Activated CD4-positive, alpha-beta T cell treated with anti-CD3 and anti-CD28 coated beads, Interleukin-2, amount 50 U/mL, for 4 hours (primary cell): ENCODE measurements around the gene PPP2R5C.
"Not testable (repeated sequence)": the region's sequence is repeated elsewhere in the genome, so short reads cannot be mapped to it uniquely, and the experiment has no call there.

ENCODE experiments used
- DNase-seq, 2 experiments: peaks; one replicate each; pipeline ENCODE4 v3.0.0-alpha.2; 2020

Gene PPP2R5C

DNA sequence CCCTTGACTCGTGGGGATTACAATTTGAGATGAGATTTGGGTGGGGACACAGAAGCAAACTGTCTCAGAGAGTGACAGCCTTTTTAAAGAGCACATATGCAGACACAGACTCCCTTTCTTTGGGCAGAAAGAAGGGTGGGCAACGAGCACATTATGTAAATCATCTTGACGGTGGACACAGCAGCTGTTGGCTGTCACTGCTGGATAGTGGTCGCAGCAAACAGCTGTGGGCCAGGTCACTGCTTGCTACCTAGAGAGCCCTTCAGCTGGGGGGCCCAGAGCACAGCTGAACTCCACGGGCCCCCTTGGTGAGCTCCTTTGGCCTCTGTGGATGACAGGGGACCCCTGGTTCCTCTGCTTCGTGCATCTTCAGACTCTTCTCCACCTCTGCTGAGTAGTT lies 23.1 kb downstream of the PPP2R5C start:
- DNase-seq, result no peak

DNA sequence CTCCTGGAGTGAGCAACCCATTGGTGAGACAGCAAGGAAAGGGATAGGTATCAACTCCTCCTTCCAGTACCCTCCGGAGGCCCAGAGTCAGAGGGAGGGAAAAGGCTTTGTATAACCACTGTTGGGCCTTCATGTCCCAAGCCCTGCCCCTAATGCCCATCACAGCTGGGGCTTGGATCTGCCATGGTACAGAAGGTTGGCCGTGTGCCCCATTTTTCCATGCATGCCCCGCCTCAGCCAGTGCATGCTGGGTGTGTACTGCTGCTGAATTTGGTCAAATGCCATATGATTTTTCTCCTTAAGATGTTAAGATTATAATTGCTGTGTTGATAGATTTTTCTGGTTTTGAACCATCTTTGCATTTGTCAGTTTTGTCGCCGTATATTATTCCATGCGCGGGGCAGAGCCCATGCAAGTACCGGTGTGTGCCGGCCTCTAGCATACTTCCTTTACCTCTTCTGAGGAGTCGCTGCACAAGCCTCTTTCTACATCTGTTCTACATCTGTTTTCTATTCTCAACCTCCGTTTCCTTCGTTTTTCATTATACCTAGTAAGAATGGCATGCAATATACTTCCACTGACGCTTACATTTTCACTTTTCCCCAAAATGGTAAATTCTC lies 26.6 kb downstream of the PPP2R5C start:
- no peak for DNase-seq

DNA sequence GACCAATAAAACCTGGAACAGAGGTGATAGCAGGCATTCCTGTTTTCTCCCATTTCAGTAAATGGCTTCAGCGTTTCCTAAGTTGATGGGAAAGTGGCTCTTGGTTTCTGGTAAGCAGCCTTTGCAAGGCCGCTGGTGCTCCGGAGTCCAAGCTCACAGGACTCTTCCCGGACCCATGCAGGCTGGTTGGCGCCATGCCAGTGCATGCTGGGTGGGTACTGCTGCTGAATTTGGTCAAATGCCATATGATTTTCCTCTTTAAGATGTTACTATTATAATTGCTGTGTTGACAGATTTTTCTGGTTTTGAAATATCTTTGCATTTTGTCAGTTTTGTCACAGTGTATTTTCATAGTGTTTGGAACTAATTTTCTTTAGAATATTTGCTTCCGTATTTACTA lies 27.7 kb downstream of the PPP2R5C start:
- no peak for DNase-seq

DNA sequence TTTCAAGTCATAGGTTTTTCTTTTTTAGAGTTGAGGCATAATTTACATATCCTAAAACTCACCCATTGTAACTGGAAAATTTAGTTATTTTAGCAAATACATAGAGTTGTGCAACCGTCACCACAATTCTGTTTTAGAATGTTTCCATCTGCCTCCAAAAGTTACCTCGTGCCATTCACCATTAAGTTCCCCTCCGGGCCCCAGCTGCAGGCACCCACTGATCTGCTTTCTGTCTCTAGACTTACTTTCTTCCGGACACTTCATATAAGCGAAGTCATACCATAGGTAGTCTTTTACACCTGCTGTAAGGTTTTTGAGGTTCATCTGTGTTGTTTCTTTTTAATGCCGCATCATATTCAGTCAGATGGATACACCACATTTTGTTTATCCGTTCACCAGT lies 28.7 kb downstream of the PPP2R5C start:
- DNase-seq, result no peak

DNA sequence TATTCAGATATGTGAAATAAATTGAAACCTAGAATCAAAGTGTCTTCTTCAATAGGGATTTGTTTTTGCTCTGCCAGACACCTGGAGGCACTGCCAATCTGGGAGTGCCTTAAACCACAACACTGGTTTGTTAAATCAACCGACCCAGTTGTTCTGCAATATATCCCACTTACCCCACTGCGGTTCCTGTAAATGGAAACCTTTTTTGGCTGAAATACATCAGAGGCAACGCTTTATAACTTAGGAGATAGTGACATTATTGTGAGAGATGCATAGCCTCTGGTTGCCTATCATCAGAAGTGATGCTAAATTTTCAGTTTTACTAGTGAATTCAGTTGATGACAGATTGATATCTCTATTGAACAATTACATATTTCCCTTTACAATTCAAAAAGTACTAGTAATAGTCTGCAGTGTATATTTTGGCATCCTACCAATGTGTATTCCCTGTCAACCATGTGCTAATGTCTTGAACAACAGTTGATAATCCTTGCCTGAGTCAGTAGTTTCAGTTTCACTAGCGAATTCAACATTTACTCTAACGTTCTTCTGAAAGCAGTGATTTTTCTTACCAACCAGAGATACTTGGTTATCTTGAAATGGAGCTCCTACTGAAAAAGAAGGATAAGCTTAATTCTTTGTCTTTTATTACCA lies 30.5 kb downstream of the PPP2R5C start:
- DNase-seq, result no peak

DNA sequence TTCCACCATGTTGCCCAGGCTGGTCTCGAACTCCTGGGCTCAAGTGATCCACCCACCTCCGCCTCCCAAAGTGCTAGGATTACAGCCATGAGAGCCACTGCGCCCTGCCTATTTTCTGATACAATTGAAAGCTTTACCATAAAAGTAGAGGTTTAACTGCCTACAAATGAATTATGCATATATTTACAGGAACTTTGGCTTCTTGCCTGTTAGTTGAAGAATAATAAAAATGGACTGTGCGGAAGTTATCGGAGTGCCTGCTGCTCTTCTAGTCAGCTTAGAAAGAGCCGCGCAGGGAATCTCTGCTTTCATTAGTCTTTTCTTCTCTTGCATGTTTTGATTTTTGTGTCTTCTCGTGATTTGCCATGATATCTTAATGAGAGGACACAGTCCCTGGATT lies 34.5 kb downstream of the PPP2R5C start:
- DNase-seq, result no peak

DNA sequence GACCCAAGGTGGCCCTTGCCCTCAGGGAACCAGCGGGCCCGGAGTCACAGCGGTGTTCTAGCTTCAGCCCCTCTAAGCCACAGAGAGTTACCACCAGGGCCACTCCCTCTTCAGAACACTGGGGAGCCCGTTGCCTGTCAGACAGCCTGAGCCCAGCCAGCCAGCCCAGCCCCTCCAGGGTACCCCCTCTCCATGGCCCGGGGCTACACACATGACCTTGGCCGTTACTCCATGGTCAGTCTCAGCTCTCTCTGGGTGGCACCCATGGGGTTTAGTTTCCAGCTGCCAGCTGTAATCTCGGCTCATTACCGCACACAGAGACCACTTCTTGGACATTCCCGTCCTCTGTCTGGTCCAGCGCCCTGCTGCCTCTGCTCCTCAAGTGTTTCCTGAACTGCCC lies 35.0 kb downstream of the PPP2R5C start:
- no peak for DNase-seq

DNA sequence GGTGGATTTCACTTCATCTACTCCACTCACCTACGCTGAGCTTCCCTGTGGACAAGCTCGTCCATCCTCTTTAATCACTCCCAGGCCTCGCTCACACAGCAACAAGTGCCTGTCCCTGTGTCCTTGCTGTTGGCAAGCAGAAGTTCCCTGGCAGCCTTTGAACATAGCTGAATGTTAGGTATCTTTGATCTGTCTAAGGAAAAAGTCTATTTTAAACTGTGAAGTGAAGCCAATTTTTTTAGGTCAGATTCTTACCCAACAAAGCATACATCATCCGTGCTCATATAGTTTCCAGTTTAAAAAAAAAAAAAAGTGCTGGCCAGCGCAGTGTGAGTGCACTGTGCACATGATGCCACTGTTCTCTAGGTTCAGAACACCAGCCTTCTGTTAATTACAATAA lies 36.3 kb downstream of the PPP2R5C start:
- DNase-seq, result no peak

DNA sequence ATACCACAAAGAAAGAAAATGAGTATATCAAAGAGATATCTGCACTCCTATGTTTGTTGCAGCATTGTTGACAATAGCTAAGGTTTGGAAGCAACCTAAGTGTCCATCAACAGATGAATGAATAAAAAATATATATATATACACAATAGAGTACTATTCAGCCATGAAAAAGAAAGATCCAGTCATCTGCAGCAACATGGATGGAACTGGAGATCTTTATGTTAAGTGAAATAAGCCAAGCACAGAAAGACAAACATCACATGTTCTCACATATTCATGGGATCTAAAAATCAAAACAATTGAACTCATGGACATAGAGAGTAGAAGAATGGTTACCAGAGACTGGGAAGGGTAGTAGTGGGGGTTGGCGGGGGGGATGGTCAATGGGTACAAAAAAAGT lies 42.9 kb downstream of the PPP2R5C start:
- not testable (repeated sequence) for DNase-seq

DNA sequence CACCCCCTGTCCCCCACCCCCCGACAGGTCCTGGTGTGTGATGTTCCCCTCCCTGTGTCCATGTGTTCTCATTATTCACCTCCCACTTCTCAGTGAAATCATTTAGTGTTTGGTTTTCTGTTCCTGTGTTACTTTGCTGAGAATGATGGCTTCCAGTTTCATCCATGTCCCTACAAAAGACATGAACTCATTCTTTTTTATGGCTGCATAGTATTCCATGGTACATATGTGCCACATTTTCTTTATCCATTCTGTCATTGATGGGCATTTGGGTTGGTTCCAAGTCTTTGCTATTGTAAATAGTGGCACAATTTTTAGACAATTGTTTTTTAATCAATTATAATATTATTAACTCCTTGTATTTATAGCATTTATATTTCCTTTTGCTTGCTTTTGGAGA lies 44.7 kb downstream of the PPP2R5C start:
- not testable (repeated sequence) for DNase-seq

DNA sequence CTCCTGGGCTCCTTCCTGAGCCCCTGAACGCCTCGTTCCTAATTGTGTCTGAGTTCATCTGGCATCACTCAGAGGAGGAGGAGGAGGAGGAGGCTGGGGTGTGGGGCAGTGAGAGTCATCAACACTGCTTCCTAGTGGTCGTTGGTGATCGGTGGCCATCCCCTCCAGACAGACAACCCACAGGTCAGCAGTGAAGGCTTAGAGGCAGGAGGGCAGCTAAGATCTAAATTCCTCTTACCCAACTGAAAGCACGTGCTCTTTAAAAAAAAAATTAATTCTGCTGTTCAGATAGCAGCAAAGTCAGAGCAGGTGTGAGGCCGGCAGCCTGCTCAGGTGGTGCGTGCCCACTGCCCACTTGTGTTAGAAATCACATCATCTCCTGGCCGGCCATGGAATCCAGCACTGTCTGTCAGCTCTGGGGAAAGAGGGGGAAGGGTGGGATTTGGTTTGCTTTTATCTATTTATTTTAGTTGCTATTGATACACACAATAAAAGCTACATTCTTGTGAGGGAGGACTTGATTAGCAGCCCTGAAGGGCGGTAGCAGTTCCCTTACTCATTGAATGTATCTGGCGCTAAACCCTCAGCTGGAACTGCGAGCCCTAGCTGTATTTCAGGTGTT lies 46.6 kb downstream of the PPP2R5C start:
- DNase-seq, result no peak

DNA sequence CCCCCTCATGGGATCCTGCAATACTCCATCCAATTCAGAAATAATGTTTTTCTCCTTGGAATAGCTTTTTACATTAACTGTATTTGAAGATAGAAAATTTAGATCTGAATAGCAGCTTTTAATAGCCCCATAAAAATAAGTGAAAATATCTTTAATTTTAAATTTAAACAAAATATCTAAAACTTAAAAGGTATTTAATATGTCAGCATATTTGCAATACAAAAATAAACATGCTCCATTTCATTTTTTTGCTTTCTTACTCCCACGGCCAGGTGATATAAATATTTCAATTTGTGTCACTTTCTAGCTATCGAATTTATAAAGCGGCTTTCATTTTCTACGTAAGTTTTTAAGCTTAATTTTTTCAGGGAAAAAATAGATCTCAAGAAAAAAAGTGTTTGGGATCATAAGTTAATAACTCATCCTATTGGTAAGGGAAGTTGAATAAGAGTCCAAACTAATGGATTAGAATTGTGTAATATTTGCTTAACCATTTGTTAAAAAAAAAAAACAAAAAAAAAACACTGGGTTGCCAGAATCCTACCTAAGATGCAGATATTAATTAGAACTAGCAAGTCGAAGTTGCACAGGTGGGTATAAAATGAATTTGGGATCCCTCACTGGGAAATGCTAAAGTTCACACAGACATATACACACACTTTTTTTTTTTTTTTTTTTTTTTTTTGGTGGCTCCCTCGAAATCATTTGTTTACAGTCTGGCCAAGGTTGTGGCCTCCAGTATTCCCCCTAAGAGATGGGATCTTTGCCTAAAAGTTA lies 47.6 kb downstream of the PPP2R5C start:
- no peak for DNase-seq

DNA sequence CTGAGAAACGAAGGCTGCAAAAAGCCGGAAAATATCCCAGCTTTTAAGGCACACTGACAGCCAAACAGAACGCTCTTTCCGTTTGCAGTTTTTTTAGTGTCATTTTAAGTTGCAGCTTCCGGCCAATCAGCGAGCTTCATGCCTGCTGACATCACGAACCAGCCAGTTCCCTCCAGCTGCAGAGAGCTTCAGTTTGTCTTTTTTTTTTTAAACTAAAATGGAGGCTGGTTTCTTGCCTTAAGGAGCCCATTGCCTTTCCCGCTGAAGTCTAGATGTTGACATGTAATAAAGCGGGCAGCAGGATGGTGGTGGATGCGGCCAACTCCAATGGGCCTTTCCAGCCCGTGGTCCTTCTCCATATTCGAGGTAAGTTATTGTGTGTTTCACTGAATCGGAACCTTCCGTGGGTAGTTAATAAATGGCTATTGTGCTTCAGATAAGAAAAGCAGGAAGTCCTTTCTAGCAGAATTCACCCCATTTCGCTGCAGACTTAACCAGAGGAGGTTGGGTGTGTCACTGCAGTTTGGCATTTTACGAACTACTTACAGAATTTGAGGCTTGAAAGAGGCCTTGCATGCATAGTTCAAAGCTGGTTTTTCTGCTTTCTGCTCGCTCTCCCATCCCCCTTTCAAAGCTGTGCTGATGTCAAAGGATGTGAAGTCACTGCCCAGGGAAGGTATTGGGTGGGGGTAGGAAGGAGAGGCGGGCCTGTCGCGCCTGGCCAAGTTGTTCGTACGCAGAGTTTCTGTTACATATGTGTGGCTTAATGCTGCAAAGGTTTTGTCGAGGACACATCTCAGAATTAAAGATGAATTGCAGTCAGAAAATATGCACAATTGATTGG lies 48.4 kb downstream of the PPP2R5C start:
- DNase-seq, result peak; percentile 70 to 72

DNA sequence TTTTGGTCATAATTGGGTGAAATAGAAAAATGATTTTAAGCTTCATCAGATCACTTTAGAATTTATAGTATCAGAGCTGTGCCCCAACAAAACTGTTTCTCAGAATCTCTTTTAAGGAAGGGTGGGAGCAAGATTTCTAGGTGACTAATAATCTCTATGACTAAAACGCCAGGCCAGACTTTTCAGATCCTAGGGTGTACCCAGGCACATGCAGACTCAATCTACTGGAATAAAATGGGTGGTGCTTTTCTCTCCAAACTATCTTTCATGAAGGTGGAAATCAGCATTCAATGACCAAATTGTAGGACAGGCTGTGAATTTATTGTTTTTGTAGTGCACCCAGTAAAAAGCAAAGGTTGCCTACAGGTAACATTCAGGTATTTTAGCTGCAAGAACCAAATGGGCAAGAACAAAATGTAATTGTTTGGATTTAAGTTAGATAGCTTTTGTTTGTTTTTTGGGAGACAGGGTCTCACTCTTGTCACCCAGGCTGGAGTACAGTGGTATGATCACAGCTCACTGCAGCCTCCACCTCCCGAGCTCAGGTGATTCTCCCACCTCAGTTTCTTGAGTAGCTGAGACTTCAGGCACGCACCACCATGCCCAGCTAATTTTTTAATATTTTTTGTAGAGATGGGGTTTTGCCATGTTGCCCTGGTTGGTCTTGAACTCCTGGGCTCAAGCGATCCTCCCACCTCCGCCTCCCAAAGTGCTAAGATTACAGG lies 49.5 kb downstream of the PPP2R5C start:
- DNase-seq, result no peak

DNA sequence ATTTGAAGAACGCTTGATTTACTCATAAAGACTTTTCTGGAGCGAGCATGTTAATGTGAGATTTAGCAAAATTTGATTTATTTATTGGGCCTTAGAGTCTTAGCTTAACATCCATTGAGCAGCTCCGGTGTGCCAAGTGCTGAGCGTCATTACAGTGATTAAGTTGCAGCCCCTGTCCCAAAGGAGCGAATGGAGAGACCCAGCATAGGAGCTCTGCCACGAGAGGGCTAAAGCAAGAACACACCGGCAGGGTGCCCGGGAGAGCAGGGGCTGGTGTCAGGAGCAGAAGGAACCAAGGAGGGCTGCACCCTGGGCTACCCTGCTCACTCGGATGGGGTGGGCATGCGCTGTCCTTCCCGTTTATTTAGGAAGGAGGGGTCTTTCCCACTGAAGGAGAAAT lies 50.6 kb downstream of the PPP2R5C start:
- DNase-seq, result no peak

DNA sequence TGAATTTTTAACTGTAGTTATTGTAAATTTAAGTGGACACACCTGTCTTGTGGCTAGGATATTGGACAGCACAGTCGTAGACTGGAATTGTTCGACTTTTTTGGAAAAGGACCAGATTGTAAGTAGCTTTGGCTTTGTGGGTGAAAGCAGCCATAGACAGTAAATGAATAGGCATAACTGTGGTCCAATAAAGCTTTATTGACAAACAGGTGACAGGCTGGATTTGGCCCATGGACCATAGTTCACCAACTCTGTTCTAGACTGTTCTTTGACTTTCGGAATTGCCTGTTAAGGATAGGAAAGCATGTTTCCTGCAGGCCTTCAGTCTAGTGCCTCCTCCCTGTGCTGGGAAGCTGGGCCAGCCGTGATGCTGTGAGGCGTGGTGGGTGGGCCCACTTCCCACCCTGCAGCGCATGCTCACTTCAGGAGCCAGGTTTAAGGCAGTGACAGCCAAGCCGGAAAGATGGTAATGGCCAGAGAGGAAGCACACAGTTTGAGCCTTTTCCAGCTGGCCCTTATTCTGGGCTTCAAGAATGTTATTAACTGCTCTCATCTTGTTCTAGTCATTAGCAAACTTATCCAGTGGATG lies 51.8 kb downstream of the PPP2R5C start:
- no peak for DNase-seq

DNA sequence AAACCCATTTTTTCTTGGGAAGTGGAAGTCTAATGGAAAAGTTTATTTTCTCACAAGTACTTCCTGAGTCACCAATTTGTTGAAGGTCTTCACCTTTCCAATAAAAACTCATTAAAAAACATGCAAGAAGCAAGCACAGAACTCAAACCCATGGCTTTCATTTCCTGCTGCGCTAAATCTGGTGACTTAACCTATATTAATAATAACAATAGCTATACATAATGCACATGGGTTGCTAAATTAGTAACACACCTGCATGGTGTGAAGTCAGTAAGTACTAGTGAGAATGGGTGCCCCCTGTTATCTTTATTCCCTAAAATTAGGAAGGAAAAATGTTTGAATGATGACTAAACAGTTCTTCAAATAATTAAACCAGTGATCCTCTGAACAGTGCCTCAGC lies 52.3 kb downstream of the PPP2R5C start:
- no peak for DNase-seq

DNA sequence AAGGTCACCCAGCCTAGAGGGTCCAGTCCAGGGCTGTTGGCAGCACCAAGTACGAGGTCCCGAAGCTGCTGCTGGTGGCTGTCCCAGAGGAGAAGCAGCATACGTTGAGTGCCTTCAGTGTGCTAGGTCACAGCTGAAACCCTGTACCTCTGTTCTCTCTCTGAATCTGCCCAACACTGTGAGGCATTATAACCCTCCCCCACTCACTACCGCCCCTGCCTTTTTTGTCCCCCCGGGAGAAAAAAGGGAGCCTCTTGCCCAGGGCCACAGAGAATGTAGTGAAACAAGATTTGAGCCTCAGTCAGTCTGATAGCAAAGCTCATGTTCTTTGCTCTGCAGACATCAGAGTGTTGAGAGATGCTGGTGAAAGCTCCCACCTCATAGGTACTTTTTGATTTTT lies 53.4 kb downstream of the PPP2R5C start:
- no peak for DNase-seq

DNA sequence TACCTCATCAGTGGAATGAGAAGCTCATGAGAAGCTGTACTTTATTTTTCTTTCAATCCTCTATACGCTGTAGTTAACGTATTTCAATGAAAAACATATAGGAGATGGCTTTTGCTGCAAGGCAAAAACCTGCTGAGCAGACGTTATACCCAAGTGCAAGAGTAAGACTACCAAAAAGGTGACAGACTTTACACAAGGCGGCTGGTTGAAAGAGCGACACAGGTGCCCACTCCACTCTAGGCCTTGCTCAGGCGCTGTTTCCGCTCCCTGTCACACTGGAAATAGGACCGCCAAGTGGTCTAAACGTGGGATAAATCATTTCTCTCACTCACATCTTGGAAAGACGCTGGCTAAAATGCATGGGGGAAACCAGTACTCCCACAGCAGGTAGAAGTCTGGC lies 54.5 kb downstream of the PPP2R5C start:
- DNase-seq, result no peak

DNA sequence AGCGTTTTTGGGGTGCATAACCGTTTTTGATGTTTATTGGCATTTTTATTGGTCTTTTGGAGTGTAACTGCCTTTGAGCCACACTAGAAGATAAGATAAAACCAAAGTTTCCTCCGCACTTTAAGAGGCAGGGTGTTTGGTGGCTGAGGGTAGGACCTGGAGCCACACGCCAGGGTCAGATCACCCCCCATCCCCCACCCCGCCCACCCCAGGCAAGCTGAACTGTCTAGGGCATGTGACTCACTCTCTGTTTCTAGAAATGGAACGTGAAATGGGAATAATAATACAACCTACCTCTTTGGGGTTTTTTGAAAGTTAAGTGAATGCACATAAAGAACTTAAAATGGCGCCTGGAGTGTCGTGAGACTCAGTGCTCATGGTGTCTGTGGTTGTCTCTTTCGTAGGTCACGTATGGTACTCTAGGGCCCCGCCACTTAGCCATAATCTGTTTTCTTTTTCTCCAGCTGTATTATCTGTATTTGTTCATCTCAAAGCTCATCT lies 56.0 kb downstream of the PPP2R5C start:
- DNase-seq, result no peak

DNA sequence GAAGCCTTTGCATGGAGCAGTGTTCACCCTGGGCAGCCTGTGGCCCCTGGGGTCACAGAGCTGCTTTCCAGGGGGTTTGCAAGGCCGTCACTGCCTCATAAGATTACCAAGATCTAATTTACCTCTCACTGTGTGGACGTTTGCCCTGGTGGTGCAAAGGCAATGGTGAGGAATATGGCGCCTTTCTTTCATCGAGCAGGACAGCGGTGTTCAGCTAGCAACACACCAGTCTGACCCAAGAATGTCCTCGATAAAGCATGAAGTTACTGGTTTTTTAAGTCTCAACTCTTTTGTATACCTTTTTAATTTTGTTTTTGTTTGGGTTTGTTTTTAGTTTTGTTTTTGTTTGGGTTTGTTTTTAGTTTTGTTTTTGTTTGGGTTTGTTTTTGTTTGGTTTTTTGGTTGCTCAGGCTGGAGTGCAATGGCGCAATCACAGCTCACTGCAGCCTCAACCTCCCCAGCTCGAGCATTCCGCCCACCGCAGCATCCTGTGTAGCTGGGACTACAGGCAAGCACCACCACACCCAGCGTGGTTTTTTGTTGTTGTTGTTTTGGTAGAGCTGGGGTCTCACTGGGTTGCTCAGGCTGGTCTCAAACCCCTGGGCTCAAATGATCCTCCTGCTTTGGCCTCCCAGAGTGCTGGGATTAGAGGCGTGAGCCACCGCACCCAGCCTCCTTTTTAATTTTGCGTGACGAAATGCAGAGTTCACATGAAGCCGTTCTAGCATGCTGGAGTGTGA lies 57.9 kb downstream of the PPP2R5C start:
- DNase-seq, result peak; percentile 40 to 51
